Measurements from ENCODE around the gene PIGS.

GRCh38 chr17:28550858-28551257 is 20.5 kb downstream of the PIGS start:
- no peak for TF ChIP-seq EZH2phosphoT487 (IDR thresholded peaks at IDR 0.05; ENCODE audit: insufficient read depth, low read depth)
- TF ChIP-seq EZH2 (IDR thresholded peaks at IDR 0.05; ENCODE audit: insufficient read depth, poor library complexity, severe bottlenecking): no peak
